H9 (cell line): Measurements from ENCODE around the gene RB1. TPM values are rescaled to one million over a fixed set of nuclear protein-coding genes. Genes with fewer than 3 reads are reported as not detected.

Experiments used
- DNase-seq: peaks from one replicate; pipeline ENCODE4 v3.0.0-alpha.2; 2017
- H2AFZ ChIP-seq: one replicate; pipeline ENCODE4 v1.6.1; 2013; ENCODE audit warnings: mild to moderate bottlenecking, low read length, control low read depth, moderate library complexity
- H2AK5ac ChIP-seq: 2 replicates; pipeline ENCODE4 v1.6.1; 2013; ENCODE audit warnings: low read length, control low read depth, mixed read lengths; ENCODE audit not compliant: insufficient read length
- H2BK120ac ChIP-seq: one replicate; pipeline ENCODE4 v1.6.1; 2013; ENCODE audit warnings: low read depth, mild to moderate bottlenecking, low read length, control low read depth, inconsistent platforms; ENCODE audit not compliant: poor library complexity, severe bottlenecking
- H2BK12ac ChIP-seq: 2 replicates; pipeline ENCODE4 v1.6.1; 2013; ENCODE audit warnings: low read length, control low read depth, mixed read lengths, low read depth; ENCODE audit not compliant: insufficient read length
- H2BK15ac ChIP-seq: 2 replicates; pipeline ENCODE4 v1.6.1; 2013; ENCODE audit warnings: low read depth, low read length, control low read depth
- H2BK20ac ChIP-seq: one replicate; pipeline ENCODE4 v1.6.1; 2013; ENCODE audit warnings: low read depth, mild to moderate bottlenecking, low read length, control low read depth, inconsistent platforms; ENCODE audit not compliant: poor library complexity, severe bottlenecking
- H2BK5ac ChIP-seq: 2 replicates; pipeline ENCODE4 v1.6.1; 2013; ENCODE audit warnings: low read length, control low read depth, mixed read lengths; ENCODE audit not compliant: insufficient read length
- H3K14ac ChIP-seq: 2 replicates; pipeline ENCODE4 v1.6.1; 2013; ENCODE audit warnings: low read length, control low read depth; ENCODE audit not compliant: insufficient read depth
- H3K18ac ChIP-seq: 2 replicates; pipeline ENCODE4 v1.6.1; 2013; ENCODE audit warnings: low read depth, mild to moderate bottlenecking, mixed read lengths, low read length, control low read depth; ENCODE audit not compliant: insufficient read length
- H3K23ac ChIP-seq: 2 replicates; pipeline ENCODE4 v1.6.1; 2013; ENCODE audit warnings: low read length, control low read depth, mixed read lengths, low read depth; ENCODE audit not compliant: insufficient read length
- H3K23me2 ChIP-seq: 2 replicates; pipeline ENCODE4 v1.6.1; 2013; ENCODE audit warnings: low read depth, mild to moderate bottlenecking, mixed read lengths, low read length, control low read depth; ENCODE audit not compliant: insufficient read length, poor library complexity, severe bottlenecking
- H3K27ac ChIP-seq: 2 replicates; pipeline ENCODE4 v1.5.1; 2013; ENCODE audit warnings: low read length, control low read depth, mixed read lengths, low read depth; ENCODE audit not compliant: insufficient read length
- H3K27me3 ChIP-seq: 2 replicates; pipeline ENCODE4 v1.6.1; 2013; ENCODE audit warnings: low read length, control low read depth, inconsistent platforms; ENCODE audit not compliant: insufficient read depth
- H3K4ac ChIP-seq: 2 replicates; pipeline ENCODE4 v1.6.1; 2013; ENCODE audit warnings: low read depth, mild to moderate bottlenecking, control low read depth, inconsistent platforms, low read length, moderate library complexity
- H3K4me1 ChIP-seq: 2 replicates; pipeline ENCODE4 v1.6.1; 2013; ENCODE audit warnings: low read length, control low read depth, inconsistent platforms; ENCODE audit not compliant: insufficient read depth
- H3K4me2 ChIP-seq: 2 replicates; pipeline ENCODE4 v1.6.1; 2013; ENCODE audit warnings: low read length, control low read depth, mixed read lengths; ENCODE audit not compliant: insufficient read length, insufficient read depth
- H3K56ac ChIP-seq: 2 replicates; pipeline ENCODE4 v1.6.1; 2013; ENCODE audit warnings: low read depth, mild to moderate bottlenecking, mixed read lengths, low read length, control low read depth; ENCODE audit not compliant: insufficient read length
- H3K79me1 ChIP-seq: 2 replicates; pipeline ENCODE4 v1.6.1; 2013; ENCODE audit warnings: low read depth, mild to moderate bottlenecking, moderate library complexity, low read length, control low read depth, inconsistent platforms; ENCODE audit not compliant: insufficient read depth, poor library complexity, severe bottlenecking
- H3K79me2 ChIP-seq: 2 replicates; pipeline ENCODE4 v1.6.1; 2013; ENCODE audit warnings: low read length, control low read depth, inconsistent platforms; ENCODE audit not compliant: insufficient read depth
- H3K9ac ChIP-seq: 2 replicates; pipeline ENCODE4 v1.6.1; 2013; ENCODE audit warnings: low read length, control low read depth, mixed read lengths; ENCODE audit not compliant: insufficient read length; ENCODE audit errors: extremely low read depth
- H3K9me3 ChIP-seq: one replicate; pipeline ENCODE4 v1.6.1; 2013; ENCODE audit warnings: low read depth, low read length, inconsistent platforms; ENCODE audit not compliant: control insufficient read depth
- H3T11ph ChIP-seq: one replicate; pipeline ENCODE4 v1.6.1; 2013; ENCODE audit warnings: mild to moderate bottlenecking, low read length, control low read depth, inconsistent platforms
- H4K20me1 ChIP-seq: one replicate; pipeline ENCODE4 v1.6.1; 2013; ENCODE audit not compliant: control insufficient read depth, insufficient read length, insufficient read depth
- H4K5ac ChIP-seq: 2 replicates; pipeline ENCODE4 v1.6.1; 2013; ENCODE audit warnings: low read depth, mild to moderate bottlenecking, mixed read lengths, low read length, control low read depth; ENCODE audit not compliant: insufficient read length
- H4K8ac ChIP-seq: replicated peaks from 2 replicates; pipeline ENCODE4 v1.6.1; 2013; ENCODE audit warnings: low read length, control low read depth, mixed read lengths, low read depth; ENCODE audit not compliant: insufficient read length
- H4K91ac ChIP-seq: 2 replicates; pipeline ENCODE4 v1.6.1; 2013; ENCODE audit warnings: low read depth, mild to moderate bottlenecking, moderate library complexity, mixed read lengths, low read length, control low read depth; ENCODE audit not compliant: insufficient read length
- H3K27ac Mint-ChIP-seq, 3 experiments: 2 replicates in 2 of 3; 3 replicates in 1 of 3; pipeline ENCODE4 v1.8.0; 2020 to 2021; ENCODE audit warnings: mixed read lengths in 3 of 3, mild to moderate bottlenecking in 1 of 3, moderate library complexity in 1 of 3
- H3K27me3 Mint-ChIP-seq: 2 replicates; pipeline ENCODE4 v1.8.0; 2021; ENCODE audit warnings: low read depth, mild to moderate bottlenecking, moderate library complexity, mixed read lengths
- H3K36me3 Mint-ChIP-seq, 3 experiments: 2 replicates in 2 of 3; 3 replicates in 1 of 3; pipeline ENCODE4 v1.8.0; 2020 to 2021; ENCODE audit warnings: low read depth in 3 of 3, mixed read lengths in 3 of 3; ENCODE audit not compliant: insufficient read depth in 1 of 3
- H3K4me1 Mint-ChIP-seq, 2 experiments: 2 replicates each; pipeline ENCODE4 v1.8.0; 2020; ENCODE audit warnings: mixed read lengths in 2 of 2
- H3K4me3 Mint-ChIP-seq, 2 experiments: 2 replicates in 1 of 2; 3 replicates in 1 of 2; pipeline ENCODE4 v1.8.0; 2020 to 2021; ENCODE audit warnings: mild to moderate bottlenecking in 2 of 2, mixed read lengths in 2 of 2, moderate library complexity in 1 of 2
- H3K9me3 Mint-ChIP-seq, 2 experiments: 2 replicates in 1 of 2; 3 replicates in 1 of 2; pipeline ENCODE4 v1.8.0; 2020; ENCODE audit warnings: mild to moderate bottlenecking in 2 of 2, mixed read lengths in 2 of 2, moderate library complexity in 1 of 2
- WGBS: extraction: QIAGEN DNeasy Blood & Tissue Kit; methylation state at CpG from one replicate; pipeline ENCODE4 v1.1.7; 2013; ENCODE audit warnings: missing lambda C conversion rate, low lambda C conversion rate, mixed read lengths; ENCODE audit not compliant: insufficient read length; ENCODE audit errors: extremely low coverage; 5-methylcytosine and 5-hydroxymethylcytosine counted together
- total RNA-seq: library from RNA; stranded (reverse); gene quantifications from 2 replicates; pipeline ENCODE4 v1.2.1, GENCODE V29; 2021
- TF ChIP-seq, protein P1 (sequence below): fragments of 200-600 bp; sonication (generic); conservative IDR thresholded peaks from 3 replicates; pipeline ENCODE4 v1.8.0; 2021; ENCODE audit warnings: antibody characterized with exemption, mild to moderate bottlenecking

Gene RB1
- total RNA-seq, 1 experiment from 2014 or later, result 20.5 TPM

DNA sequence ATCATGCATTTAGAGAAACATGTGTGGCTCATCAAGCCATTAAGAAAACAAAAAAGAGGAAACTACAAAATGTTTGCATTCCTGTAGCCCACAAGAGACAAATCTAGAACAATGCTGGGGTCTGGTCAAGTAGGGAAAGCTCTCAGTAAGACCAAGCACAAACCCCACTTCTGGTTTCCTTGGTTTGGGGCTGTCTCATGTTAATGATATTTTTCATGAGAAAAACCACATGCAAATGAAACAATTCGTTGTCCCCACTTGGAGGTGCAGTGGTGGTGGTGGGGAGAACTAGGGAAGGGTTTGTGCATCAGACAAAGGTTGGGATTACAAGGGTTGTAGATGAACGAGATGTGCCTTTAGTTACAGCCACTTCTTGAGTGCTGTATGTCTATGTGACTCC lies 7.0 kb upstream of the RB1 start:
- no peak overlapping the region for H3K14ac ChIP-seq
- no peaks in the 10 kb centered on the region for H3K4me1 ChIP-seq
- H3K79me2 ChIP-seq, result no peaks in the 10 kb centered on the region
- H3K27me3 Mint-ChIP-seq, result no peaks in the 10 kb centered on the region; the same call in 1 of the 2 replicates
- no peak overlapping the region for H3K56ac ChIP-seq
- no peaks in the 10 kb centered on the region for H3K79me1 ChIP-seq
- no peak overlapping the region for H4K91ac ChIP-seq
- 0 out of 7 replicates have a peak, but pooled peaks cover 0 to 4% (median 0%) of the 10 kb centered on the region in 3 experiments for H3K36me3 Mint-ChIP-seq
- no peak overlapping the region for H3K4ac ChIP-seq
- DNase-seq, result no peak
- no peak overlapping the region for H2BK120ac ChIP-seq
- no peak overlapping the region for H3K23ac ChIP-seq
- H2AFZ ChIP-seq, result no peak overlapping the region
- H3T11ph ChIP-seq, result no peak overlapping the region
- H3K18ac ChIP-seq, result no peak overlapping the region
- H3K9ac ChIP-seq, result no peak overlapping the region
- H4K5ac ChIP-seq, result no peak overlapping the region
- H2BK15ac ChIP-seq, result no peak overlapping the region
- H3K23me2 ChIP-seq, result no peaks in the 10 kb centered on the region
- H3K27ac ChIP-seq, result no peak overlapping the region
- no peaks in the 10 kb centered on the region for H3K27me3 ChIP-seq
- H3K4me3 Mint-ChIP-seq, result no peak overlapping the region
- H4K8ac ChIP-seq, result no peak overlapping the region
- H3K27ac Mint-ChIP-seq, result peak overlapping the region in 1 of 3 experiments; percentile 33; a peak in 2 of 7 replicates
- H3K9me3 ChIP-seq, result no peaks in the 10 kb centered on the region
- no peaks in the 10 kb centered on the region for H4K20me1 ChIP-seq
- H3K9me3 Mint-ChIP-seq, result no peaks in the 10 kb centered on the region
- no CpG with 5 or more reads among the region's 2 CpGs for WGBS
- no peak overlapping the region for H3K4me2 ChIP-seq
- TF ChIP-seq, protein P1, sequence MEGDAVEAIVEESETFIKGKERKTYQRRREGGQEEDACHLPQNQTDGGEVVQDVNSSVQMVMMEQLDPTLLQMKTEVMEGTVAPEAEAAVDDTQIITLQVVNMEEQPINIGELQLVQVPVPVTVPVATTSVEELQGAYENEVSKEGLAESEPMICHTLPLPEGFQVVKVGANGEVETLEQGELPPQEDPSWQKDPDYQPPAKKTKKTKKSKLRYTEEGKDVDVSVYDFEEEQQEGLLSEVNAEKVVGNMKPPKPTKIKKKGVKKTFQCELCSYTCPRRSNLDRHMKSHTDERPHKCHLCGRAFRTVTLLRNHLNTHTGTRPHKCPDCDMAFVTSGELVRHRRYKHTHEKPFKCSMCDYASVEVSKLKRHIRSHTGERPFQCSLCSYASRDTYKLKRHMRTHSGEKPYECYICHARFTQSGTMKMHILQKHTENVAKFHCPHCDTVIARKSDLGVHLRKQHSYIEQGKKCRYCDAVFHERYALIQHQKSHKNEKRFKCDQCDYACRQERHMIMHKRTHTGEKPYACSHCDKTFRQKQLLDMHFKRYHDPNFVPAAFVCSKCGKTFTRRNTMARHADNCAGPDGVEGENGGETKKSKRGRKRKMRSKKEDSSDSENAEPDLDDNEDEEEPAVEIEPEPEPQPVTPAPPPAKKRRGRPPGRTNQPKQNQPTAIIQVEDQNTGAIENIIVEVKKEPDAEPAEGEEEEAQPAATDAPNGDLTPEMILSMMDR, result no peak
- H2BK20ac ChIP-seq, result no peak overlapping the region
- no peak overlapping the region for H2AK5ac ChIP-seq
- no peak overlapping the region for H2BK5ac ChIP-seq
- no peak overlapping the region for H2BK12ac ChIP-seq
- H3K4me1 Mint-ChIP-seq, result no peaks in the 10 kb centered on the region
